Keratinocyte (primary cell): ENCODE measurements around the gene NSUN2. TPM values are rescaled to one million over a fixed set of nuclear protein-coding genes. Genes with fewer than 3 reads are reported as not detected.

Source experiments
- DNase-seq: peaks from one replicate; pipeline ENCODE4 v3.0.0-alpha.2; 2011; ENCODE audit warnings: low read depth, missing footprints, low spot score
- FAIRE-seq: peaks from 2 replicates; lab custom pipeline; 2011; peaks lifted over from hg19 to GRCh38; lab: Jason Lieb, UNC
- H2AFZ ChIP-seq: 2 replicates; pipeline ENCODE4 v1.6.0; 2012; ENCODE audit warnings: low read length, control low read depth, inconsistent platforms; ENCODE audit not compliant: control insufficient read depth
- H3K27ac ChIP-seq: 2 replicates; pipeline ENCODE4 v1.5.1; 2011; ENCODE audit warnings: low read length; ENCODE audit not compliant: control insufficient read depth, insufficient read depth
- H3K27me3 ChIP-seq: 3 replicates; pipeline ENCODE4 v1.6.0; 2011; ENCODE audit warnings: low read length; ENCODE audit not compliant: control insufficient read depth, insufficient read depth; ENCODE audit errors: extremely low read depth
- H3K36me3 ChIP-seq, 2 experiments: 2 replicates in 1 of 2; 3 replicates in 1 of 2; pipeline ENCODE4 v1.5.1; 2011; ENCODE audit warnings: low read length in 2 of 2, mild to moderate bottlenecking in 1 of 2; ENCODE audit not compliant: control insufficient read depth in 2 of 2, insufficient read depth in 2 of 2; ENCODE audit errors: extremely low read depth in 1 of 2
- H3K4me1 ChIP-seq: 3 replicates; pipeline ENCODE4 v1.5.1; 2011; ENCODE audit warnings: low read length; ENCODE audit not compliant: control insufficient read depth, insufficient read depth; ENCODE audit errors: extremely low read depth
- H3K4me2 ChIP-seq: 3 replicates; pipeline ENCODE4 v1.6.0; 2011; ENCODE audit warnings: low read depth, low read length; ENCODE audit not compliant: control insufficient read depth, insufficient read depth; ENCODE audit errors: extremely low read depth
- H3K4me3 ChIP-seq, 3 experiments: fragments of 200-600 bp in 1 of 3; sonication (generic) in 1 of 3; 2 replicates in 2 of 3; 3 replicates in 1 of 3; pipeline ENCODE4 v1.5.1; 2011 to 2016; ENCODE audit warnings: low read length in 3 of 3, mild to moderate bottlenecking in 3 of 3, control low read depth in 2 of 3, inconsistent platforms in 1 of 3, low read depth in 1 of 3, mixed read lengths in 1 of 3, mixed run types in 1 of 3, moderate library complexity in 1 of 3; ENCODE audit not compliant: control insufficient read depth in 2 of 3, insufficient read depth in 2 of 3; ENCODE audit errors: extremely low read depth in 1 of 3
- H3K79me2 ChIP-seq: 2 replicates; pipeline ENCODE4 v1.6.0; 2012; ENCODE audit warnings: low read length; ENCODE audit not compliant: control insufficient read depth, insufficient read depth
- H3K9ac ChIP-seq: 3 replicates; pipeline ENCODE4 v1.6.0; 2011; ENCODE audit warnings: low read length; ENCODE audit not compliant: control insufficient read depth, insufficient read depth; ENCODE audit errors: extremely low read depth
- H3K9me1 ChIP-seq: 3 replicates; pipeline ENCODE4 v1.6.0; 2011; ENCODE audit warnings: low read length; ENCODE audit not compliant: control insufficient read depth, insufficient read depth; ENCODE audit errors: extremely low read depth
- H3K9me3 ChIP-seq: 2 replicates; pipeline ENCODE4 v1.5.1; 2012; ENCODE audit warnings: low read depth, low read length; ENCODE audit not compliant: control insufficient read depth
- H4K20me1 ChIP-seq: 3 replicates; pipeline ENCODE4 v1.6.0; 2011; ENCODE audit warnings: low read length; ENCODE audit not compliant: control insufficient read depth, insufficient read depth; ENCODE audit errors: extremely low read depth
- EZH2 ChIP-seq: IDR thresholded peaks from one replicate; pipeline ENCODE4 v1.6.1; 2012; ENCODE audit warnings: inconsistent platforms, mild to moderate bottlenecking, low read length, moderate library complexity
- dilution Hi-C: fragments of 300-500 bp; cut with MboI; formaldehyde crosslinking; loops from one replicate; pipeline ENCODE4 v1.7.0; 2020; ENCODE audit warnings: low sequenced_read_pairs; ENCODE audit not compliant: extremely low pct_ligation_motif_present
- polyA plus RNA-seq, 5 experiments: library from polyadenylated mRNA; depleted of rRNA in 3 of 5; stranded (reverse) in 3 of 5; stranded (forward) in 1 of 5; unstranded in 1 of 5; fragments of >200 nt; gene quantifications; 1 replicate in 1 of 5; 2 replicates in 3 of 5; 3 replicates in 1 of 5; pipeline versions ENCODE4 v1.2.1 to v1.2.3, GENCODE V29; 2011 to 2012; ENCODE audit warnings: missing spikeins in 2 of 5, low read depth in 1 of 5, low replicate concordance in 1 of 5
- TF ChIP-seq, protein P1 (sequence below), 3 experiments: IDR thresholded peaks in 1 of 3; conservative IDR thresholded peaks in 1 of 3; optimal IDR thresholded peaks in 1 of 3; 2 replicates in 2 of 3; 3 replicates in 1 of 3; pipeline versions ENCODE3 to v1.5.1; 2011; ENCODE audit warnings: low read length in 3 of 3, mild to moderate bottlenecking in 3 of 3, moderate library complexity in 2 of 3, control low read depth in 1 of 3, inconsistent platforms in 1 of 3; ENCODE audit not compliant: insufficient read depth in 2 of 3; ENCODE audit errors: extremely low read depth in 1 of 3

NSUN2 gene
- polyA plus RNA-seq, 1 donor (not counting 4 experiments of a cell fraction or from before 2014, with no cell fraction given), result 91.2 TPM

DNA sequence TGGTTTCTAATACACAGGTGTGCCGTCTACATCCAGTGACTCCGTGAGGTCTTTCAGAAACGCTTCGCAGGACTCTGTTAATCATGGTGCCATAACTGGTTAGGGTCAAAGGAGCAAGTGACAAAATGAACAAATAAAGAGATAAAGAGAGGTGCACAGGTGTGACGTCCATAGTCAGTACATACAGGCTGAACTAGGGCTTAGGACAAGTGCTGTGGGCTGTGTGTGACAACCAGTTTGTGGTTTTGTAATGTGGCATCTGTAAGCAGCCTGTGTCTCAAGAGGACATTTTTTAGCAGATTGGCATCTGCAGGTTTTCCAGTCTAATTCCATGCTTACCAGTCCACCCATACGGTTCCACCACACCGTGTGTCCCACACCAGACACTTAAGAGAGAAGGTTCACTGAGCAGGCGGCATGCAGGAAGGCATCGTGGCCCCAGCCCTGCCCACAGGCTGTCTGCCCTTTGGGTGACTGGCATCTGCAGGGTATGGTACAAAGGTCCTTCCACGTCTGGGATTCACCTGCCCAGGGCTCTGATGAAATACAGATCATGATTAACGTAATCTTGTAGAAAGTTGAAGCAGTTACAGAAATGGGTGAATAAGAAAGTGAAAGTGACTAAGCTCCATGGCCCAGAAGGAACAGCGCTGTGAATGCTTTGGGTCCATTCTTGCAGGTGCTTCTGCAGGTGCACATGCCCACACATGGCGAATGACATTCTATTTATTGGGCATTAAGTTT lies 27.3 kb upstream of the NSUN2 start:
- H3K4me2 ChIP-seq, result no peak overlapping the region
- dilution Hi-C loops, result no loop called here
- H3K4me3 ChIP-seq, result no peak overlapping the region
- H3K9me3 ChIP-seq, result no peaks in the 10 kb centered on the region
- peaks cover 6 to 32% of the 10 kb centered on the region in 2 experiments for H3K36me3 ChIP-seq
- no peaks in the 10 kb centered on the region for H3K79me2 ChIP-seq
- H3K27ac ChIP-seq, result no peak overlapping the region
- H3K9ac ChIP-seq, result no peak overlapping the region
- DNase-seq, result no peak
- H3K27me3 ChIP-seq, result no peaks in the 10 kb centered on the region
- no peak overlapping the region for H2AFZ ChIP-seq
- no peak for FAIRE-seq
- no peak for TF ChIP-seq EZH2
- TF ChIP-seq, protein P1, sequence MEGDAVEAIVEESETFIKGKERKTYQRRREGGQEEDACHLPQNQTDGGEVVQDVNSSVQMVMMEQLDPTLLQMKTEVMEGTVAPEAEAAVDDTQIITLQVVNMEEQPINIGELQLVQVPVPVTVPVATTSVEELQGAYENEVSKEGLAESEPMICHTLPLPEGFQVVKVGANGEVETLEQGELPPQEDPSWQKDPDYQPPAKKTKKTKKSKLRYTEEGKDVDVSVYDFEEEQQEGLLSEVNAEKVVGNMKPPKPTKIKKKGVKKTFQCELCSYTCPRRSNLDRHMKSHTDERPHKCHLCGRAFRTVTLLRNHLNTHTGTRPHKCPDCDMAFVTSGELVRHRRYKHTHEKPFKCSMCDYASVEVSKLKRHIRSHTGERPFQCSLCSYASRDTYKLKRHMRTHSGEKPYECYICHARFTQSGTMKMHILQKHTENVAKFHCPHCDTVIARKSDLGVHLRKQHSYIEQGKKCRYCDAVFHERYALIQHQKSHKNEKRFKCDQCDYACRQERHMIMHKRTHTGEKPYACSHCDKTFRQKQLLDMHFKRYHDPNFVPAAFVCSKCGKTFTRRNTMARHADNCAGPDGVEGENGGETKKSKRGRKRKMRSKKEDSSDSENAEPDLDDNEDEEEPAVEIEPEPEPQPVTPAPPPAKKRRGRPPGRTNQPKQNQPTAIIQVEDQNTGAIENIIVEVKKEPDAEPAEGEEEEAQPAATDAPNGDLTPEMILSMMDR (optimal IDR thresholded peaks at IDR 0.05 in 1 of 3, IDR thresholded peaks at IDR 0.05 in 1 of 3, conservative IDR thresholded peaks at IDR 0.05 in 1 of 3; ENCODE audit: extremely low read depth in 1 of 3, insufficient read depth in 2 of 3, low read length in 3 of 3), result no peak
- H3K9me1 ChIP-seq, result no peaks in the 10 kb centered on the region
- no peaks in the 10 kb centered on the region for H3K4me1 ChIP-seq
- no peaks in the 10 kb centered on the region for H4K20me1 ChIP-seq

DNA sequence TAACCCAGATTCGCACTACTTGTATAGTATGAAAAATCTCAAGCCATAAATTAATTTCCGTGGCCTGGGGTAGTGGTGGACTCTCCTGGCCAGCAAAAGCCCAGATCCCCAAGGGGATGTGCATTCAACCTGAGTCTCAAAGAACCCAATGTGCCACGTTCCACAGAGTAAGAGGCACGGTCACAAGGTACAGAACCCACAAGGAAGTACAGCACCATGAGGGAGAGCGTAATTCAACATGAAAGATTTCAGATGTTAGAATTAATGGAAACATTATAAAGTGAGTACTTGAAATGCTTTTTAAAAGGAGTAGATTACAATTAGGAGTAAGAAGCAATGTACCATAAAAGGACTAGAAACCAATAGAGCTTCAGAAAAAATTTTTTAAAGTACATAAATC lies 23.8 kb upstream of the NSUN2 start:
- Histone ChIP-seq H2AFZ (no peak overlapping the region), H3K4me3 (no peak overlapping the region), H3K9me3 (no peaks in the 10 kb centered on the region), H3K9ac (no peak overlapping the region), H3K36me3 (peaks cover 16 to 37% of the 10 kb centered on the region in 2 experiments), H3K27ac (no peak overlapping the region), H4K20me1 (no peaks in the 10 kb centered on the region), H3K4me2 (no peak overlapping the region), H3K4me1 (no peaks in the 10 kb centered on the region), H3K27me3 (no peaks in the 10 kb centered on the region), H3K9me1 (no peaks in the 10 kb centered on the region), H3K79me2 (peaks cover 2% of the 10 kb centered on the region)
- DNase-seq (no peak), FAIRE-seq (no peak)
- dilution Hi-C loops, result no loop called here
- TF ChIP-seq, protein P1 (optimal IDR thresholded peaks at IDR 0.05 in 1 of 3, IDR thresholded peaks at IDR 0.05 in 1 of 3, conservative IDR thresholded peaks at IDR 0.05 in 1 of 3; ENCODE audit: extremely low read depth in 1 of 3, insufficient read depth in 2 of 3, low read length in 3 of 3), result no peak
- TF ChIP-seq EZH2, result no peak
